ENCODE data around the gene MCC.

The MCC gene

GRCh38 chr5:113039934-113040285 is 448.3 kb downstream of the MCC start:
- POLR2A ChIA-PET, result no interaction called here
- Histone ChIP-seq H3K9me3 (ENCODE audit: control insufficient read depth, insufficient read depth, low read depth, low read length) (no peaks in the 10 kb centered on the region), H3K4me1 (ENCODE audit: control insufficient read depth, insufficient read depth, low read length) (no peaks in the 10 kb centered on the region), H3K36me3 (ENCODE audit: control insufficient read depth in 2 of 2, insufficient read depth in 1 of 2, low read length in 2 of 2) (peaks cover 4 to 54% of the 10 kb centered on the region in 2 experiments; a peak in 2 of 3 replicates), H3K27ac (ENCODE audit: extremely low read depth, low read depth, low read length) (no peak overlapping the region), H3K4me3 (ENCODE audit: low read depth, low read length) (no peak overlapping the region)
- CTCF ChIA-PET, result no interaction called here
- TF ChIP-seq ZBTB17 (tag by site-specific recombination; IDR thresholded peaks at IDR 0.05) (no peak), MZF1 (tag by site-specific recombination; IDR thresholded peaks at IDR 0.05; ENCODE audit: borderline replicate concordance) (no peak), BCL11A (tag by site-specific recombination; IDR thresholded peaks at IDR 0.05; ENCODE audit: low read depth) (no peak), ZBTB21 (tag by site-specific recombination; IDR thresholded peaks at IDR 0.05) (no peak), ZFP37 (tag by site-specific recombination; IDR thresholded peaks at IDR 0.05) (no peak), ZNF660 (tag by site-specific recombination; IDR thresholded peaks at IDR 0.05) (no peak)
- TF ChIP-seq, protein P1, sequence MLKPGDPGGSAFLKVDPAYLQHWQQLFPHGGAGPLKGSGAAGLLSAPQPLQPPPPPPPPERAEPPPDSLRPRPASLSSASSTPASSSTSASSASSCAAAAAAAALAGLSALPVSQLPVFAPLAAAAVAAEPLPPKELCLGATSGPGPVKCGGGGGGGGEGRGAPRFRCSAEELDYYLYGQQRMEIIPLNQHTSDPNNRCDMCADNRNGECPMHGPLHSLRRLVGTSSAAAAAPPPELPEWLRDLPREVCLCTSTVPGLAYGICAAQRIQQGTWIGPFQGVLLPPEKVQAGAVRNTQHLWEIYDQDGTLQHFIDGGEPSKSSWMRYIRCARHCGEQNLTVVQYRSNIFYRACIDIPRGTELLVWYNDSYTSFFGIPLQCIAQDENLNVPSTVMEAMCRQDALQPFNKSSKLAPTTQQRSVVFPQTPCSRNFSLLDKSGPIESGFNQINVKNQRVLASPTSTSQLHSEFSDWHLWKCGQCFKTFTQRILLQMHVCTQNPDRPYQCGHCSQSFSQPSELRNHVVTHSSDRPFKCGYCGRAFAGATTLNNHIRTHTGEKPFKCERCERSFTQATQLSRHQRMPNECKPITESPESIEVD (tag by site-specific recombination; IDR thresholded peaks at IDR 0.05), result no peak

- POLR2A ChIA-PET, result no interaction called here
- no peak overlapping the region for H3K27ac ChIP-seq (ENCODE audit: extremely low read depth, low read depth, low read length)
- CTCF ChIA-PET, result no interaction called here
- TF ChIP-seq ZNF341 (tag by site-specific recombination; IDR thresholded peaks at IDR 0.05; ENCODE audit: low read depth), result no peak
- no peak for TF ChIP-seq ZNF548 (tag by site-specific recombination; IDR thresholded peaks at IDR 0.05)
- no peak for TF ChIP-seq ZBTB1 (tag by site-specific recombination; IDR thresholded peaks at IDR 0.05)
- no peak for TF ChIP-seq KLF7 (tag by site-specific recombination; IDR thresholded peaks at IDR 0.05; ENCODE audit: borderline replicate concordance)
- TF ChIP-seq ZNF133 (tag by site-specific recombination; IDR thresholded peaks at IDR 0.05), result no peak
- TF ChIP-seq ZNF423 (tag by site-specific recombination; IDR thresholded peaks at IDR 0.05), result no peak
- TF ChIP-seq, protein P2, sequence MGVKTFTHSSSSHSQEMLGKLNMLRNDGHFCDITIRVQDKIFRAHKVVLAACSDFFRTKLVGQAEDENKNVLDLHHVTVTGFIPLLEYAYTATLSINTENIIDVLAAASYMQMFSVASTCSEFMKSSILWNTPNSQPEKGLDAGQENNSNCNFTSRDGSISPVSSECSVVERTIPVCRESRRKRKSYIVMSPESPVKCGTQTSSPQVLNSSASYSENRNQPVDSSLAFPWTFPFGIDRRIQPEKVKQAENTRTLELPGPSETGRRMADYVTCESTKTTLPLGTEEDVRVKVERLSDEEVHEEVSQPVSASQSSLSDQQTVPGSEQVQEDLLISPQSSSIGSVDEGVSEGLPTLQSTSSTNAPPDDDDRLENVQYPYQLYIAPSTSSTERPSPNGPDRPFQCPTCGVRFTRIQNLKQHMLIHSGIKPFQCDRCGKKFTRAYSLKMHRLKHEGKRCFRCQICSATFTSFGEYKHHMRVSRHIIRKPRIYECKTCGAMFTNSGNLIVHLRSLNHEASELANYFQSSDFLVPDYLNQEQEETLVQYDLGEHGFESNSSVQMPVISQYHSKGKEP (tag by site-specific recombination; IDR thresholded peaks at IDR 0.05), result no peak
- no peak for TF ChIP-seq ZNF302 (tag by site-specific recombination; IDR thresholded peaks at IDR 0.05; ENCODE audit: low read depth)
- TF ChIP-seq, protein P3, sequence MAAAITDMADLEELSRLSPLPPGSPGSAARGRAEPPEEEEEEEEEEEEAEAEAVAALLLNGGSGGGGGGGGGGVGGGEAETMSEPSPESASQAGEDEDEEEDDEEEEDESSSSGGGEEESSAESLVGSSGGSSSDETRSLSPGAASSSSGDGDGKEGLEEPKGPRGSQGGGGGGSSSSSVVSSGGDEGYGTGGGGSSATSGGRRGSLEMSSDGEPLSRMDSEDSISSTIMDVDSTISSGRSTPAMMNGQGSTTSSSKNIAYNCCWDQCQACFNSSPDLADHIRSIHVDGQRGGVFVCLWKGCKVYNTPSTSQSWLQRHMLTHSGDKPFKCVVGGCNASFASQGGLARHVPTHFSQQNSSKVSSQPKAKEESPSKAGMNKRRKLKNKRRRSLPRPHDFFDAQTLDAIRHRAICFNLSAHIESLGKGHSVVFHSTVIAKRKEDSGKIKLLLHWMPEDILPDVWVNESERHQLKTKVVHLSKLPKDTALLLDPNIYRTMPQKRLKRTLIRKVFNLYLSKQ (tag by site-specific recombination; IDR thresholded peaks at IDR 0.05; ENCODE audit: borderline replicate concordance), result no peak
- no peak for TF ChIP-seq ZNF623 (tag by site-specific recombination; IDR thresholded peaks at IDR 0.05)
- TF ChIP-seq, protein P4, sequence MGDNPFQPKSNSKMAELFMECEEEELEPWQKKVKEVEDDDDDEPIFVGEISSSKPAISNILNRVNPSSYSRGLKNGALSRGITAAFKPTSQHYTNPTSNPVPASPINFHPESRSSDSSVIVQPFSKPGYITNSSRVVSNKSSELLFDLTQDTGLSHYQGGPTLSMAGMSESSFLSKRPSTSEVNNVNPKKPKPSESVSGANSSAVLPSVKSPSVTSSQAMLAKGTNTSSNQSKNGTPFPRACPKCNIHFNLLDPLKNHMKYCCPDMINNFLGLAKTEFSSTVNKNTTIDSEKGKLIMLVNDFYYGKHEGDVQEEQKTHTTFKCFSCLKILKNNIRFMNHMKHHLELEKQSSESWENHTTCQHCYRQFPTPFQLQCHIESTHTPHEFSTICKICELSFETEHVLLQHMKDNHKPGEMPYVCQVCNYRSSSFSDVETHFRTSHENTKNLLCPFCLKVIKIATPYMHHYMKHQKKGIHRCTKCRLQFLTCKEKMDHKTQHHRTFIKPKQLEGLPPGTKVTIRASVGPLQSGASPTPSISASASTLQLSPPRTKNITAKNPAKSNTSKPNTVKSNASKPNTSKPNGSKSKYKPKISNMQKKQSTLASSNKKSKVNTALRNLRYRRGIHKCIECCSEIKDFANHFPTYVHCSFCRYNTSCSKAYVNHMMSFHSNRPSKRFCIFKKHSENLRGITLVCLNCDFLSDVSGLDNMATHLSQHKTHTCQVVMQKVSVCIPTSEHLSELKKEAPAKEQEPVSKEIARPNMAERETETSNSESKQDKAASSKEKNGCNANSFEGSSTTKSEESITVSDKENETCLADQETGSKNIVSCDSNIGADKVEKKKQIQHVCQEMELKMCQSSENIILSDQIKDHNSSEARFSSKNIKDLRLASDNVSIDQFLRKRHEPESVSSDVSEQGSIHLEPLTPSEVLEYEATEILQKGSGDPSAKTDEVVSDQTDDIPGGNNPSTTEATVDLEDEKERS (tag by site-specific recombination; IDR thresholded peaks at IDR 0.05), result no peak
- TF ChIP-seq SALL2 (tag by site-specific recombination; IDR thresholded peaks at IDR 0.05; ENCODE audit: borderline replicate concordance), result no peak
- TF ChIP-seq ZNF510 (tag by site-specific recombination; IDR thresholded peaks at IDR 0.05; ENCODE audit: insufficient replicate concordance), result no peak
- no peak for TF ChIP-seq SETDB1 (IDR thresholded peaks at IDR 0.05; ENCODE audit: insufficient read length, low read length)
- TF ChIP-seq ZNF600 (tag by site-specific recombination; IDR thresholded peaks at IDR 0.05), result no peak
- no peak for TF ChIP-seq ZFP69B (tag by site-specific recombination; IDR thresholded peaks at IDR 0.05)
- no peak for TF ChIP-seq HOXD13 (CRISPR knock-in tag; IDR thresholded peaks at IDR 0.05; ENCODE audit: borderline replicate concordance)
- H3K4me3 ChIP-seq (ENCODE audit: low read depth, low read length), result no peak overlapping the region
- no peaks in the 10 kb centered on the region for H3K9me3 ChIP-seq (ENCODE audit: control insufficient read depth, insufficient read depth, low read depth, low read length)
- H3K36me3 ChIP-seq (ENCODE audit: control insufficient read depth in 2 of 2, insufficient read depth in 1 of 2, low read length in 2 of 2), result peaks cover 4 to 52% of the 10 kb centered on the region in 2 experiments; a peak in 2 of 3 replicates
- H3K4me1 ChIP-seq (ENCODE audit: control insufficient read depth, insufficient read depth, low read length), result no peaks in the 10 kb centered on the region
These were observed 448.9 kb downstream of the MCC start for GRCh38 chr5:113039229-113039933.
